Measurements from ENCODE around the gene VTI1A. TPM values are rescaled to one million over a fixed set of nuclear protein-coding genes. Genes with fewer than 3 reads are reported as not detected.

VTI1A gene
- total and polyA plus RNA-seq, 4 donors: 5.5 to 26.9 (median 13.1) TPM

DNA sequence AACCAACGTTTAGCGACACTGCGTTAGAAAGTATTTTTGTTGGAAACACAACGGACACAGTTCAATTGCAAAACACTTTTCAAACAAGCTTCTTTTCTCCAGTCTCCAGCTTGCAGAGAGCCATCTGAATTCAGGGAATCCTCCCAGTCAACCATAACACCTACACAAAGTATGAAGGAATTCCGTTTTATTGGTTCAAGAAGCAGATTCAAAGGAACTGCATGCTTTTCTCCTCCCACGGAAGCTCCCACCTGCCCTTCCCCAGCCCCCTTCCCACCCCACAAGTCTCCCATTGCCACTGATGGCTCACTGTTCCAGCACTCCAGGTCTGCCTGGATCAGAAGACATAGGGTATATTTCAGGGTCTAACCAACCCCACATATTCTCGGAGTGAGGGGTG is 312.5 kb downstream of the VTI1A start:
- no peaks in the 10 kb centered on the region for H3K4me1 ChIP-seq (ENCODE audit: control insufficient read depth in 4 of 4, insufficient read depth in 4 of 4, low read length in 3 of 4)
- no peak for DNase-seq (ENCODE audit: low spot score)
- H3K9me3 ChIP-seq (ENCODE audit: control insufficient read depth in 4 of 4, low read length in 3 of 4): no peaks in the 10 kb centered on the region
- H3K27me3 ChIP-seq (ENCODE audit: control insufficient read depth in 4 of 4, insufficient read depth in 4 of 4, low read length in 3 of 4): no peaks in the 10 kb centered on the region
- no peaks in the 10 kb centered on the region for H3K36me3 ChIP-seq (ENCODE audit: control insufficient read depth in 4 of 4, insufficient read depth in 3 of 4, low read depth in 1 of 4, low read length in 3 of 4)
- H3K9ac ChIP-seq (ENCODE audit: low read depth in 1 of 2, low read length in 2 of 2): no peak overlapping the region
- H3K4me3 ChIP-seq (ENCODE audit: low read depth in 1 of 3, low read length in 3 of 3): no peak overlapping the region
- TF ChIP-seq YY1 (IDR thresholded peaks at IDR 0.05): no peak
- TF ChIP-seq, protein P1, sequence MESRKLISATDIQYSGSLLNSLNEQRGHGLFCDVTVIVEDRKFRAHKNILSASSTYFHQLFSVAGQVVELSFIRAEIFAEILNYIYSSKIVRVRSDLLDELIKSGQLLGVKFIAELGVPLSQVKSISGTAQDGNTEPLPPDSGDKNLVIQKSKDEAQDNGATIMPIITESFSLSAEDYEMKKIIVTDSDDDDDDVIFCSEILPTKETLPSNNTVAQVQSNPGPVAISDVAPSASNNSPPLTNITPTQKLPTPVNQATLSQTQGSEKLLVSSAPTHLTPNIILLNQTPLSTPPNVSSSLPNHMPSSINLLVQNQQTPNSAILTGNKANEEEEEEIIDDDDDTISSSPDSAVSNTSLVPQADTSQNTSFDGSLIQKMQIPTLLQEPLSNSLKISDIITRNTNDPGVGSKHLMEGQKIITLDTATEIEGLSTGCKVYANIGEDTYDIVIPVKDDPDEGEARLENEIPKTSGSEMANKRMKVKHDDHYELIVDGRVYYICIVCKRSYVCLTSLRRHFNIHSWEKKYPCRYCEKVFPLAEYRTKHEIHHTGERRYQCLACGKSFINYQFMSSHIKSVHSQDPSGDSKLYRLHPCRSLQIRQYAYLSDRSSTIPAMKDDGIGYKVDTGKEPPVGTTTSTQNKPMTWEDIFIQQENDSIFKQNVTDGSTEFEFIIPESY (IDR thresholded peaks at IDR 0.05): no peak
- no peak for TF ChIP-seq EGR1 (IDR thresholded peaks at IDR 0.05; ENCODE audit: low read depth in 2 of 2)
- TF ChIP-seq HNF4A (conservative IDR thresholded peaks at IDR 0.05): no peak
- TF ChIP-seq, protein P2, sequence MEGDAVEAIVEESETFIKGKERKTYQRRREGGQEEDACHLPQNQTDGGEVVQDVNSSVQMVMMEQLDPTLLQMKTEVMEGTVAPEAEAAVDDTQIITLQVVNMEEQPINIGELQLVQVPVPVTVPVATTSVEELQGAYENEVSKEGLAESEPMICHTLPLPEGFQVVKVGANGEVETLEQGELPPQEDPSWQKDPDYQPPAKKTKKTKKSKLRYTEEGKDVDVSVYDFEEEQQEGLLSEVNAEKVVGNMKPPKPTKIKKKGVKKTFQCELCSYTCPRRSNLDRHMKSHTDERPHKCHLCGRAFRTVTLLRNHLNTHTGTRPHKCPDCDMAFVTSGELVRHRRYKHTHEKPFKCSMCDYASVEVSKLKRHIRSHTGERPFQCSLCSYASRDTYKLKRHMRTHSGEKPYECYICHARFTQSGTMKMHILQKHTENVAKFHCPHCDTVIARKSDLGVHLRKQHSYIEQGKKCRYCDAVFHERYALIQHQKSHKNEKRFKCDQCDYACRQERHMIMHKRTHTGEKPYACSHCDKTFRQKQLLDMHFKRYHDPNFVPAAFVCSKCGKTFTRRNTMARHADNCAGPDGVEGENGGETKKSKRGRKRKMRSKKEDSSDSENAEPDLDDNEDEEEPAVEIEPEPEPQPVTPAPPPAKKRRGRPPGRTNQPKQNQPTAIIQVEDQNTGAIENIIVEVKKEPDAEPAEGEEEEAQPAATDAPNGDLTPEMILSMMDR (IDR thresholded peaks at IDR 0.05; ENCODE audit: low read depth, low read length, missing input control): no peak
- WGBS: 84% methylated on average over 7 of the region's 7 CpGs
- no peak overlapping the region for H3K27ac ChIP-seq (ENCODE audit: low read depth in 1 of 2, low read length in 2 of 2)

DNA sequence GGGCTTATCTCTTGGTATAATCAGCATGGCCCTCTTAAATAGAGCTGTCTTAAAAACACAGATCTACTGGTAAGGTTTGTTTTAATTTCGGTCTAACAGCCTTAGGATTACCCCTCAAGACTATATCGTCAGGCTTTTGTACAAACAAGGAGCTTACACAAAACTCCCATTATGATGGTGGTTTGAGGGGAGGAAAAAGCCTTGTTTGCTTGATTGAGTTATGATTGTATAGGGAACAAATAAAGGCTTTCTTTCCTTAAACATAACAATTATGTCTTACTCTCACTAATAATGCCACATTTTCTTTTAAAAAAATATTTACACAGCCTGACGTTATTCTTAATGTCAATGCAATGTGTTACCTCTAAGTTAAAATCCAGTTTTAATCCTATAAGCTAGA is 314.2 kb downstream of the VTI1A start:
- Histone ChIP-seq H3K9me3 (ENCODE audit: control insufficient read depth in 4 of 4, low read length in 3 of 4) (no peaks in the 10 kb centered on the region), H3K4me1 (ENCODE audit: control insufficient read depth in 4 of 4, insufficient read depth in 4 of 4, low read length in 3 of 4) (no peaks in the 10 kb centered on the region), H3K4me3 (ENCODE audit: low read depth in 1 of 3, low read length in 3 of 3) (no peak overlapping the region), H3K9ac (ENCODE audit: low read depth in 1 of 2, low read length in 2 of 2) (no peak overlapping the region), H3K27ac (ENCODE audit: low read depth in 1 of 2, low read length in 2 of 2) (no peak overlapping the region), H3K36me3 (ENCODE audit: control insufficient read depth in 4 of 4, insufficient read depth in 3 of 4, low read depth in 1 of 4, low read length in 3 of 4) (no peaks in the 10 kb centered on the region), H3K27me3 (ENCODE audit: control insufficient read depth in 4 of 4, insufficient read depth in 4 of 4, low read length in 3 of 4) (no peaks in the 10 kb centered on the region)
- no peak for DNase-seq (ENCODE audit: low spot score)
- no peak for TF ChIP-seq JUND (IDR thresholded peaks at IDR 0.05)
- WGBS: 88% methylated on average over 3 of the region's 3 CpGs

DNA sequence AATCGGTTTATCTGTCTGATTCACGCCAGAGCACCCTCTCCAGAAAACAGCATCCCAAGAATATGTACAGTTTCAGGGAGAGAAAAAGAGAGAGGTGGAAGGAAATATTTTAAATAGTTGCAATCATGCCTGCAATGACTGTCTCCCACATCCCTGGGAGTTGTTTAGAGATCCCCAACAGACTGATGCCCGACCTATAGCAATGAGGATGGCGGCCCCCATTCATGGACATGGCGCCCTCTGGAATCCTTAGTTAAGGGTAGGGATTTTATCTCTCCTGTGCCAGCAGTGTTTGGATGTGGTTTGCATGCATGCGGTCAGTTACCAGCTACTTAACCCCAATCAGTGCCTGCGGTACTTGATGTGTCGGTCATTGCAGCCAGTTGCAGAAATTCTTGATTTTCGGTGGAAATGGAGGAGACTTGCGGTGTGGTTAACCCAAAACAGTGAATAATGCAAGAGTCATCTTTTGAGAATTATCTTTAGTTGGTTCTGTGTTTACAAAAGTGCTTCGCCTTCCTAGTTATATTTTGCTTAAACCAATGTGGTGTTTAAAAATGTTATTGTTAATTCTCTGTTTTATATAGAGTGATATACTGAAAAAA is 317.0 kb downstream of the VTI1A start:
- Histone ChIP-seq H3K27me3 (ENCODE audit: control insufficient read depth in 4 of 4, insufficient read depth in 4 of 4, low read length in 3 of 4) (no peaks in the 10 kb centered on the region), H3K4me1 (ENCODE audit: control insufficient read depth in 4 of 4, insufficient read depth in 4 of 4, low read length in 3 of 4) (no peaks in the 10 kb centered on the region), H3K9me3 (ENCODE audit: control insufficient read depth in 4 of 4, low read length in 3 of 4) (no peaks in the 10 kb centered on the region), H3K4me3 (ENCODE audit: low read depth in 1 of 3, low read length in 3 of 3) (no peak overlapping the region), H3K9ac (ENCODE audit: low read depth in 1 of 2, low read length in 2 of 2) (no peak overlapping the region), H3K27ac (ENCODE audit: low read depth in 1 of 2, low read length in 2 of 2) (no peak overlapping the region), H3K36me3 (ENCODE audit: control insufficient read depth in 4 of 4, insufficient read depth in 3 of 4, low read depth in 1 of 4, low read length in 3 of 4) (no peaks in the 10 kb centered on the region)
- DNase-seq (ENCODE audit: low spot score): no peak
- WGBS: 98% methylated on average over 11 of the region's 11 CpGs
- TF ChIP-seq HNF4G (IDR thresholded peaks at IDR 0.05) (no peak), RXRA (IDR thresholded peaks at IDR 0.05) (no peak), RAD21 (IDR thresholded peaks at IDR 0.05) (no peak), YY1 (IDR thresholded peaks at IDR 0.05) (no peak), FOXA2 (IDR thresholded peaks at IDR 0.05) (no peak)
- TF ChIP-seq, protein P3, sequence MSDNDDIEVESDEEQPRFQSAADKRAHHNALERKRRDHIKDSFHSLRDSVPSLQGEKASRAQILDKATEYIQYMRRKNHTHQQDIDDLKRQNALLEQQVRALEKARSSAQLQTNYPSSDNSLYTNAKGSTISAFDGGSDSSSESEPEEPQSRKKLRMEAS (IDR thresholded peaks at IDR 0.05): no peak
- TF ChIP-seq, protein P4, sequence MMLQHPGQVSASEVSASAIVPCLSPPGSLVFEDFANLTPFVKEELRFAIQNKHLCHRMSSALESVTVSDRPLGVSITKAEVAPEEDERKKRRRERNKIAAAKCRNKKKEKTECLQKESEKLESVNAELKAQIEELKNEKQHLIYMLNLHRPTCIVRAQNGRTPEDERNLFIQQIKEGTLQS (IDR thresholded peaks at IDR 0.05): no peak
- TF ChIP-seq, protein P5, sequence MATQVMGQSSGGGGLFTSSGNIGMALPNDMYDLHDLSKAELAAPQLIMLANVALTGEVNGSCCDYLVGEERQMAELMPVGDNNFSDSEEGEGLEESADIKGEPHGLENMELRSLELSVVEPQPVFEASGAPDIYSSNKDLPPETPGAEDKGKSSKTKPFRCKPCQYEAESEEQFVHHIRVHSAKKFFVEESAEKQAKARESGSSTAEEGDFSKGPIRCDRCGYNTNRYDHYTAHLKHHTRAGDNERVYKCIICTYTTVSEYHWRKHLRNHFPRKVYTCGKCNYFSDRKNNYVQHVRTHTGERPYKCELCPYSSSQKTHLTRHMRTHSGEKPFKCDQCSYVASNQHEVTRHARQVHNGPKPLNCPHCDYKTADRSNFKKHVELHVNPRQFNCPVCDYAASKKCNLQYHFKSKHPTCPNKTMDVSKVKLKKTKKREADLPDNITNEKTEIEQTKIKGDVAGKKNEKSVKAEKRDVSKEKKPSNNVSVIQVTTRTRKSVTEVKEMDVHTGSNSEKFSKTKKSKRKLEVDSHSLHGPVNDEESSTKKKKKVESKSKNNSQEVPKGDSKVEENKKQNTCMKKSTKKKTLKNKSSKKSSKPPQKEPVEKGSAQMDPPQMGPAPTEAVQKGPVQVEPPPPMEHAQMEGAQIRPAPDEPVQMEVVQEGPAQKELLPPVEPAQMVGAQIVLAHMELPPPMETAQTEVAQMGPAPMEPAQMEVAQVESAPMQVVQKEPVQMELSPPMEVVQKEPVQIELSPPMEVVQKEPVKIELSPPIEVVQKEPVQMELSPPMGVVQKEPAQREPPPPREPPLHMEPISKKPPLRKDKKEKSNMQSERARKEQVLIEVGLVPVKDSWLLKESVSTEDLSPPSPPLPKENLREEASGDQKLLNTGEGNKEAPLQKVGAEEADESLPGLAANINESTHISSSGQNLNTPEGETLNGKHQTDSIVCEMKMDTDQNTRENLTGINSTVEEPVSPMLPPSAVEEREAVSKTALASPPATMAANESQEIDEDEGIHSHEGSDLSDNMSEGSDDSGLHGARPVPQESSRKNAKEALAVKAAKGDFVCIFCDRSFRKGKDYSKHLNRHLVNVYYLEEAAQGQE (IDR thresholded peaks at IDR 0.05): no peak

Data from liver (tissue), 9 donors.